HepG2 (cell line): ENCODE data around the gene L1CAM. TPM values are rescaled to one million over a fixed set of nuclear protein-coding genes. Genes with fewer than 3 reads are reported as not detected.

ENCODE experiments used
- ASH2L ChIP-seq: fragments of 300-600, 200-600 bp; sonication (generic); IDR thresholded peaks from 2 replicates; pipeline ENCODE4 v1.7.0; 2017; ENCODE audit warnings: low read depth, mild to moderate bottlenecking, moderate library complexity, mixed read lengths, low read length; ENCODE audit not compliant: insufficient read length
- HMGXB3 ChIP-seq: sonication (generic); formaldehyde crosslinking; IDR thresholded peaks from 2 replicates; pipeline ENCODE4 v1.4.0; 2020; ENCODE audit warnings: missing genetic modification reagents, borderline replicate concordance
- HNRNPK ChIP-seq: fragments of 200-400 bp; formaldehyde crosslinking; IDR thresholded peaks from 2 replicates; pipeline ENCODE4 v1.6.1; 2018; ENCODE audit warnings: low read length, low read depth, moderate library complexity, mild to moderate bottlenecking; ENCODE audit not compliant: poor library complexity, severe bottlenecking
- JARID2 ChIP-seq: sonication (generic); formaldehyde crosslinking; IDR thresholded peaks from 2 replicates; pipeline ENCODE4 v1.8.1; 2023; ENCODE audit warnings: missing genetic modification reagents, inconsistent platforms; ENCODE audit not compliant: insufficient replicate concordance
- JDP2 ChIP-seq: sonication (generic); formaldehyde crosslinking; IDR thresholded peaks from 2 replicates; pipeline ENCODE4 v1.8.1; 2022; ENCODE audit warnings: missing genetic modification reagents, borderline replicate concordance
- TBL1XR1 ChIP-seq: fragments of 150-350 bp; IDR thresholded peaks from 2 replicates; pipeline ENCODE4 v1.6.1; 2014; ENCODE audit warnings: borderline replicate concordance, low read length; ENCODE audit not compliant: partially characterized antibody
- ZBTB14 ChIP-seq: sonication (generic); formaldehyde crosslinking; IDR thresholded peaks from 2 replicates; pipeline ENCODE4 v1.4.0; 2020; ENCODE audit warnings: missing genetic modification reagents
- polyA plus RNA-seq, 8 experiments: library from polyadenylated mRNA; depleted of rRNA in 3 of 8; stranded (reverse) in 7 of 8; unstranded in 1 of 8; fragments of >200 nt; fragmentation: Illumina TruSeq in 4 of 8; extraction: Trizol in 4 of 8; gene quantifications; 2 replicates each; pipeline versions ENCODE4 v1.2.1 to v1.2.3, GENCODE V29; 2011 to 2016; ENCODE audit warnings: low read depth in 4 of 8, missing spikeins in 1 of 8, mixed read lengths in 1 of 8; ENCODE audit not compliant: insufficient read depth in 1 of 8
- total RNA-seq, 5 experiments: library from RNA; depleted of rRNA; stranded (reverse); fragments of >200 nt; fragmentation: Illumina TruSeq; extraction: Trizol; gene quantifications; 2 replicates each; pipeline ENCODE4 v1.2.3, GENCODE V29; 2016; ENCODE audit warnings: low read depth in 1 of 5

The L1CAM gene
- total and polyA plus RNA-seq, 2 of the 13 experiments (the other 11 are each of a cell fraction or from before 2014, with no cell fraction given) = 1.4 to 2.0 TPM

- TF ChIP-seq HMGXB3 (CRISPR knock-in tag) (no peak), ASH2L (no peak), TBL1XR1 (no peak), ZBTB14 (CRISPR knock-in tag) (no peak), HNRNPK (no peak), JDP2 (CRISPR knock-in tag) (no peak), JARID2 (CRISPR knock-in tag) (no peak)
These were observed 25.8 kb upstream of the L1CAM start (continued) for GRCh38 chrX:153911798-153912197.
